A204.1 (cell line): ENCODE data around the gene IGSF9B.

Experiments
- FAIRE-seq: peaks from 2 replicates; lab custom pipeline; 2012; peaks lifted over from hg19 to GRCh38; lab: Jason Lieb, UNC

Gene IGSF9B

DNA sequence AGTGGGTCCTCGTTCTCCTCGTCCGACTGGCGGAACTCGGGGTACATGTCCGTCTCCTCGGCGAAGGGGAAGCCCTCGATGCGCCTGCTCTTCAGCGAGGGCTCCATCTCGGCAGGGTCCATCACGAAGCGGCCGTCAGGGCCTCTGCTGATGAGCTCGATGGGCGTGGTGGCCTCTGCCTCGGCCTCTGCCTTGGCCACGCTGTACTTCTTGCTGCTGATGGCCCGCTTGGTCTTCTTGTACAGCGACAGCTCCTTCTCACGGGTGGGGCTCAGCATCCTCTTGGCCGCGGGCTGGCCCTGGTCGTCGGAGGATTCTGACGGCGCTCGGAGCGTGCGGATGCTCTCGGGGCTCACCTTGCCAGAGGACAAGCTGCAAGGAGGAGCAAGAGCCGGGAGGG is 35.7 kb downstream of the IGSF9B start:
- FAIRE-seq: no peak

DNA sequence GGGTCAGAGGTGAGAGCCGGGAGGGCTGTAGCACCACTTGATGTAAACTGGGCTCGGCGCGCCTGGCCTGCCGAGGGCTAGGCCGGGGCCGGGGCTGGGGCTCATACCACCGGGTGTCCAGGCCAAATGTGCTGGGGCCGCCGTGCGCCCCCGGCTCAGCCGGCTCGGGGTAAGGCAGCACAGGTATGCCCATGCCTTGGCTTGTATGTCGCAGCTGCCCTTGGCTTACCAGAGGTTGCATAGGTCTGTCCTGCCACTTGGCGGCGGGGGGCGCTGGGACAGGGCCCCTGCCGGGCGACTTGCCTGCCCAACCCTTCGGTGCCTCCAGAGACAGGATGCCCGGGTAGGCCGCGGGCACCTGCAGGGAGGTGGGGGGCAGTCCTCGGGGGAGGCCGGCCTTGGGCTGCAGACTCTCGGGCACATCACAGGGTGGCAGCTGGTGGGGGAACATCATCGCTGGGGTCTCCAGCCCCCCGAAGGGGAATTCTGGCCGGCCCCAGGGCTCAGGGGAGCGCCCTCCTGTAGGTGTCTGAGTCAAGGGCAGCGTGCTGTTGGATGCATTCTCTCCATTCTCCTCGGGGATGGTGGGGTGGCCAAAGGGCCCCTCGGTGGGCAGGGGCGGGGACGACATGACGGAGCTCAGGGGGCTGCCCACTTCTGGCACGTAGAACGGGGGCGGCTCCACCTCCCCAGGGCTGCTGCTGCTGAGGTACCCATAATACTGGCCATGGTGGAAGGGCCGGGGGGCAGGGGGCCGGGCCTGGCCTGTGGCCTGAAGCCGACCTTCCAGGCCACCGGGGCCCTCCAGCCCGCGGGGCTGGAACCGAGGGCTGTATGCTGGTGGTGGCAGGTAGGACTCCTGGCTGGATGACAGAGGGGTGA is 36.4 kb downstream of the IGSF9B start:
- FAIRE-seq: no peak

DNA sequence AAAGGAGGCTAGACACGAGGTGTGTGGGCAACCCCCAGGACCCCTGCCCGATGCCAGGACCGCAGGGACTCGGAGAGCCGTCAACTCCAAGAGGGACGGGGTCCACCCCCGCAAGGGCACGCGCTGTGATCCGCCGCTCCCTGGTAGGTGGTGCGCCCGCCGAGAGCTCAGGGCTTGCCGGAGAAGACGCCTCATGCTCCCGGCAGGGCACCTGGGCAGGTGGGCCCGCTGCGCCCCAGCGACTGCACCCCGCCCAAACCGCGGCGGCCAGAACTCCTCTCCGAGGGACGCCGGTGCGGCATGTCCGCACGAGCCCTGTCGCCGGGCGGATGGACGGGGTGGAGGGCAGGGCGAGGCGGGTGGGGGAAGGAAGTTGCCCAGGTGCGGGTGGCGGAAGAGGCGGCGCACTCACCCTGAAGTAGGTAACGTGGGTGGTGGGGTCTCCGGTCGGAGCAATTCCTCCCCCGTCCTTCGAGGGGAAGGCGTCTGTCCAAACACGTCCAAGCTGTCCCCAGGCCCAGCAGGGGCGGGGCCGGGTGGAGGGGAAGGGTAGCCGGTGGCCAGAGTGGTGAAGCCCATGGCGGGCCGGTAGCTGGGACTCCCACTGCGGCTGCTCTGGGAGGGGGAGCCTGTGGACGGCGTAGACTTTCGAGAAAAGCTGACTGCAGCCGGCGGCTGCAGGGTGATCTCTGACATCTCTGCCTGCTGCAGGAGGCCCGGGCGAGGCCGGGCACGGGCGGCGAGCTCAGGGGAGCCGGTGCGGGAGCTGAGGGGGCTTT is 37.2 kb downstream of the IGSF9B start:
- no peak for FAIRE-seq

DNA sequence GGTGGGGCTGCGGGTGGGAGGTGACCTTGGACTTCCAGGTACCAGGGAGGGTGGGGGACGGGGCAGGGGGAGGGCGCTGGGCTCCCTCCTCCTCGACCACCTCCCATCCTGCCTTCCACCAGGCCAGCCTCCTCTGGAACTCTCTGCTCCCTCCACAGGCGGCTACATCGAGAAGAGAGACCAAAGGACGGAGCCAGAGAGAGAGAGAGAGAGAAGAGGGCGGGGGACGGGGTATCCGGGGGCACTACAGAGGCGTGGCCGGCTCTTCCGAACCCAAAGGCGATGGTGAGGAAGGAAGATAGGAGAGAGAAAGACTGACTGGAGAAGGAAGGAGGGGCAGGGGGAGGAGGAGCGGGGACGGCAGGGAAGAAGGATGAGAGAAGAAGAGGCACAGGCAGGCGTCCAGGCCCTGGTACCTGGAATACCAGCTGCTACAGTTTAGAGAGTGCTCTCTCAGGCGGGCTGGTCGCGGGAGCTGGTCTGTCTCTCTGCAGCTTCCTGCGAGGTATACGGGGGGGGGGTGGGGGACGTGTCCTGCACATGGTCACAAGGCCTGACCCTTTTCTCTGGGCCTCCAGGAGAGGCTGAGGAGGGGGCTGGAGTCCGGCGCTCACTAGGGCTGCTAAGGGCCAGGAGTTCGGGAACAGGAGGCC is 38.0 kb downstream of the IGSF9B start:
- no peak for FAIRE-seq

DNA sequence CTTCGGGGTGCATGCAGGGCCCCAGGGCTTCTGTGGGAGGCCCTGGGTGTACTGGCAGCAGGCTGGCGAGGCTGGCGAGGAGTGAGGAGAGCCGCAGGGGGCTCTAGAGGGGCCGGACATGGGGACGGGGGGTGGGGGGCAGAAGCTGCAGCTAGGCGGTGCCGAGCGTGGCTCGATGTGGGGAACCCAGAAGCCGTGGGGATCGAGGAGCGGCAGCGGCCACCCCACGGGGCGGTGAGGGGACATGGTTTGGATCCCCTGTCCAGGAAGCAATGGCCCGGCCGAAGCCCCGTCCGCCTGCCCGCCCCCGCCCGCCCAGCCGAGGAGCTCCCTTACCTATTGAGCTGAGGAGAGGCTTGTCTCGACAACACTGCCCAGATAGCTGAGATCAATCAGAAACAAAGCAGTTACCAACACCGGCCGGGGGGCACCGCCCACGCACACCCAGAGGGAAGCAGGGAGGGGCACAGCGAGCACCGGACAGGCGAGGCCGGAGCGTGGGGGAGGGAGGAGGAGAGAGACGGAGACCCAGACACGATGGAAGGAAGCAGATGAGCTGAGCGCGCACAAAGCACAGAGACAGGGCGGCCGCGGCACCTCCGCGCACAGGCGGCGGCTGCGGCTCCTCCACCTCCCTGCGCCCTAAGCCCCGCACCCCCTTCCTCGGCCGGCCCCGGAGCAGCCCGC is 38.7 kb downstream of the IGSF9B start:
- no peak for FAIRE-seq

DNA sequence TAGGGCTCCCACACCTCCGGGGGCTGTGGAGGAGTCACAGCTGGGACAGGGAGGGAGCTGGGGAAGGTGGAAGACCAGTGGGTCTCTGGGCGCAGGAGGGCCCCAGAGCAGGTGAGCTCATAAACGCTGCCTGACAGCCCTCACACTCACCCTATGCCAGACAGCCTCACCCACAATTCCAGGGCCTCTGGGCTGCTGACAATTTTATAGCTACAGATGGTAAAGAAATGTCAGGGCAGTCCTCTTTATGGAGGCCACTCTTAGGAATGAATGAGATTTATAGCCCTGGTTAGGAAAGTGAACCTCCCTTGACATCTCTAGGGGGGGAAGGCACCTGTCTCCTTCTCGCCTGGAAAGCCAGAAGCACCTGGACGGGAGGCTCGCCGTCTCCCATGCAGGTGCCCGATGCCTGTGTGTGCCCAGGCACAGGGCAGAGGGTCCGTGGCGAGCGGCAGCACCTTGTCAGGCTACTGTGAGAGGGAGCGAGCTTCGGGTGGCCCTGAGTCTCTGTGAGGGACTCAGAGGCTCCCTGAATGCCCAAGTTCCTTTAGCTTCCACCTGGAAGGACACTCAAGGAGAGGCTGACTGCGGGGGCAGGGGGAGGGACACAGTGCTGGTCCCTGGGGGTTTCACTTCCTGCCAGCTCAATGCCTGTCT is 39.9 kb downstream of the IGSF9B start:
- no peak for FAIRE-seq

DNA sequence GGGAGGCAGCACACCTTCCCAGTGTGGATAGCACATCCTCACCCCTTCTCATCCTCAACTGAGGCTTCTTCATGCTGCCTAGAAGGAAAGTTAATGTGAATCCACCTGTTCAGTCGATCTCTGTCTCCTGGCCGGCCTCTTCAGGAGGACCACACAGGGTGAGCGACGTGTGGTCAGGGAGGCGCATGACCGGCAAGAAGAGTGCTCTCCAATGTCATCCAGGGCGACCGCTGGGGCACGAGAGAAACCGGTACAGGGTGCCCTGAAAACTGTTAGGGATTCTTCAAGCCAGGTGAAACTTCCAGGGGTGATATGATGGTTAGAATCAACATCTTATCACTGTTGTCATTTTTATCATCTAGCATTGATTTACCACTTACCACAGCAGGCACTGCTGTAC is 43.0 kb downstream of the IGSF9B start:
- FAIRE-seq: no peak

DNA sequence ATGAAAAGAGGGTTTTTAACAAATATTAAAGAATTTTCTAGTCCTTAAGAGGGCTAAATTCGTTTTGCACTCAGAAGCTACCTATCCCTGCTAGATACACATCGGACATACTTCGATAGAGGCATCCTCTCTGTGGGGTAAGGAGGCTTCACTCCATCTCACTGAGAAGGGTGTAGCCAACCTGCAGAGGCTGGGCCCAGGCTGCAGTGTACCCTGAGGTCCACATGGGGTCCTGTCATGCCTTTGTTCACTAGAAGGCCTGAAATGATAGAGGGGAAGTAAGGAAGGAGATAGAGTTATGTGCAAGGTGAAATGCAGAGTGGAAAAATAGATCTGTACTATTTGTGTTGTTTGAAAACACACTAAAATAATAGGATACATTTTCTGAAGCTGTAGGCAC is 45.6 kb downstream of the IGSF9B start:
- no peak for FAIRE-seq

DNA sequence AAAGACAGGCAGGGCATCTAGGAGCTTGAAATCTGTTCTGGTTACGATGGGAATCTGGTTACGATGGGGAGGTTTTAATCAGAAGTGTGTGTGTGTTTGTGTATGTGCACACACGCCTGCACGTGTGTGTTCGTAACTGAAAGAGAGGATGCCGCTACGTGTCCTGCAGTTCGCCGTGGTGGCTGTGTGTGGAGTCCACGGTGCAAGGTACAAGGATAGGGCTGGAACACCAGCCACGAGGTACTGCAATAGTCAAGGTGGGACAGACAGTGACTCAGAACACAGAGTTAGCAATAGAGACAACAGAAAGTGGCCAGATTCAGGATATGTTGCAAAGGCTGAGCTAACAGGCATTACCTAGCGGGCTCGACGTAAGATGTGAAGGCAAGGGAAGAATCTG is 46.7 kb downstream of the IGSF9B start:
- FAIRE-seq: no peak

DNA sequence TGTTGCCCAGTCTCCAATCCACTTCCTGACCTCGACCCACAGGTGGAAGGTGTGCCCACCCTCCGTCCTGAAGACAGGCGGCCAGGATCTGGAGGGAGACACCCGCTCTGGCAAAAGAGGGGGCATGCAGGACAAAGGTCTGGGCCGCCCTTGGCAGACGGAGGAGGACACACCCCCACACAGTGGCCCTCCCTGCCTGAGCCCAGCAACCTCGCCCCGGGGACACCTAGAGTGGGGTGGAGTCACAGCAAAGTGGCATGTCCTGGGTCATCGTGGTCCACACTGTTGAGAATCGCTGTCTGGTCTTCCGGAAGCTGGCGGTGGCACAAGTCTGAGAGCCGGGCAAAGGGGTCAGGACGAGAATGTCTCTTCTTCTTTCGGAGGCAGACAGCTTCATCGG is 47.9 kb downstream of the IGSF9B start:
- FAIRE-seq: no peak

DNA sequence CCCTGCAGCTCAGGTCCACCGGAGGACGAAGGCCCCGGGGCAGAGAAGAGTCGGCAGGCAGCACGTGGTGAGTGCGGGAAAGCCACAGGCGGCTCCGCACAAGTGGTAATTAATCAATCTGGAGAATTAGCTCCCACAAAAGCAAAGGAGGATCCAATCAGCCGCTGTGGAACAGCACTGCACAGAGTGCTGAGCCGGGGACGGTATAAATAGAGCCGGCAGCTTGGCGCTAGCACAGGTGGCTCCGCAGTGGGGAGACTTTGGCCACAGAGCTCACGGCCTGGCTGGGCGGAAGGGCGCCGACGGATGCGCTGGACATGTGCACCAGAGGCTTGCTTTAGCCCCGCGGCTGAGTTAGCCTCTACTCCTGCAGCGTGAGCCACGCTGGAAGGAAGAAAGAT is 48.9 kb downstream of the IGSF9B start:
- no peak for FAIRE-seq

DNA sequence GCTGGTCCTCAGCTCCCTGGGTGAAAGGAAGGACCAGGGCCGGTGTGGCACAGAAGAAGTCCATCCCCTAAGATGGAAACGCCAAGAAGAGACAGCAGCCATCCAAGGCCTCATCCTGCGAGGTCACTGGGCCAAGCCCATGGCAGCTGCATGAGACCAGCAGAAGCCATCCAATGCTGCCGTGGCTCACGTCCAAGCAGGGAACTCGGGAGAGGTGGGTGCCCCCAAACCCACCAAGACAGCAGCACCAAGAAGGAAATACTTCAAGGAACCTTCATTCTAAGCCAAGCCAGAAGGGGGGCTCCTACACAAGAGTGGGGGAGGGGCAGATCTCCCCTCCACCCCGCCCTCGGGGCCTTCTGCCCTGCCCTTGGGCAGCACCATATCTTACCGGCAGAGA is 49.6 kb downstream of the IGSF9B start:
- no peak for FAIRE-seq

DNA sequence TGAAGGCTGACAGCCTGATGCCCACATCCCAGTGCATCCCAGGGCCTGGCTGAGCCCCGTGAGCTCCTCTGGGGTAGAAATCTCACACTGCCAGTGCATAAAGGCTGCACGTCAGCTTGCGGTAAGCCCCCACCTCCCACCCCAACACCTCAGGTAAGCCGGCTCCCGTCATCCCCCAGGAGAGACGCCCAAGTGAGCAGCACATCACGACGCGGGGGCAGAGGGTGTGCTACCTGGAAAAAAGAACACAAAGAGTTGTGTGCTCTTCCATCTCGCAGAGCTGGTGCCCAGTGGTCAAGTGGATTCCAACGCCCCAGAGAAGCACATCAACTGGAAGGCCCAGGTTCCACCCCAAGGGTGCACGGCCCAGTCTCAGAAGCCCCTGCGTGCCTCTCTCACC is 50.0 kb downstream of the IGSF9B start:
- no peak for FAIRE-seq

DNA sequence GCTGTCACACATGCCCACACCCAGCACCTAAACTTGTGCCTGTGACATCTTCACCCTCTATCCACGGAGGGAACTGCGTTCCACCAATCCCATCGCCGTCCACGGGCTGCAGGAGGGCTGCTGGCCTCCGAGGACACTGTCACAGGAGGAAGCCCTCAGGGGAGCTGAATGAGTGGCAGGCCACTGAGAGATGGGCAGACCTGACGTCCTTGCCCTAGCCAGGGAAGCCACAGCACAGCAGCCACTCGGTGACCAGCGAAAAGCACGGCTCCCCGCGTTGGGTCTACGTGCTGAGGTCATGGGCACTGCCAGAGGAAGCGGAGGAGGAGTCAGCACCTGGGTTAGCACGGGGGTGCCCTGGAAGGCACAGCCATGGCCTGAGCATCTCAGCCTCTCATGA is 50.5 kb downstream of the IGSF9B start:
- FAIRE-seq: no peak

DNA sequence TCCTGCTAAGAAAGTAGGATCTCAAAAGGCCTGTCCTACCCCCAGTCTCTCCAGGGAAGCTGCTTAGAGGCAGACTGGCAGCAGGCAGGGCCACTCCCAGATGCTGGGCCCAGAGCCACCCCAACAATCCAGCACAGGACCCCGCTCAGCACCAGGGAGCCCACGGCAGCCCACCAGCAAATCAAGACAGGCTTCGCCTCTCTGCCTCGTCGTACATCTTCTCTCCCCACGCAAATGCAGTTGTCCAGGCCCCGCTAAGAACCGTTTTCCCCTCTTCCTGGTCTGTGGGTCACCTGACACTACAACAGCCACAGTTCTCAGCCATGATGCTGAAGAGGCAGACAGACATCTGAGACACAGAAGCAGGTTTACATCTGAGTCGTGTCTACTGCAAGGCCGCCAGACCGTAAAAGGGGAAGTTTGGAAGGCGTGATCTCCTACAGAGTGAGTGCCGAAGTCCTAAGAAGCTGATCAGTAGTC is 51.1 kb downstream of the IGSF9B start:
- no peak for FAIRE-seq

DNA sequence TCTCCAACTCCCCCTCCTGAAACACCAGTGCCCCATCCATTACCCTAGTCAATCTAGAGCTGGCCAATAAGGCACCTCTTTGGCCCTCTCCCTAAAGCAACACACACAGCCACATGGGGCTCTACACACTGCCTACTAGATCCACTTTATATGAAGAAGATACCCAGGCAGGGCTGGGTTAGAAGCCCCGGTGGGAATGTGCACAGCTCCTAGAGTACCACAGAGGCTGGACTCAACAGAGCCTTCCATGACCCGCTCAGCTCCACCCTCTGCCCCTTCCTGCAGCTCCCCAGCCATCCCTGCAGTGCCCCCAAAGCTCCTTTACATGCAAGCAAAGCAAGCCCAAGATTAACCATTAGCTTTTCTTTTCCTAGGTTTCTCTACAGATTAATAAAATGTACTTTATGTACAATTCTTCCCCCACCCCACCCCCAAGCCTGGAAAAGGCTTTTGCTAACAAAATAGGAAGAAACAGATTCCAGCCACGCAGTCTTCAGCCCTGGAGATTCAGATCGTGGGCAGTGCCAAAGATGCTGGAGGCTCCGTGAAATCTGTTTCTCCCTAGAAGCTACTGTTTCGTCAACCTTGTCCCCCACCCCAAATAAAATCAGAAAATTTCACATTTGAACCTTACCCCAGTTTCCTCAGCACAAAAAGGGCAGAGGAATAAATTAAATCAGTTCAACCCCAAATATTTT is 51.8 kb downstream of the IGSF9B start:
- FAIRE-seq: no peak

DNA sequence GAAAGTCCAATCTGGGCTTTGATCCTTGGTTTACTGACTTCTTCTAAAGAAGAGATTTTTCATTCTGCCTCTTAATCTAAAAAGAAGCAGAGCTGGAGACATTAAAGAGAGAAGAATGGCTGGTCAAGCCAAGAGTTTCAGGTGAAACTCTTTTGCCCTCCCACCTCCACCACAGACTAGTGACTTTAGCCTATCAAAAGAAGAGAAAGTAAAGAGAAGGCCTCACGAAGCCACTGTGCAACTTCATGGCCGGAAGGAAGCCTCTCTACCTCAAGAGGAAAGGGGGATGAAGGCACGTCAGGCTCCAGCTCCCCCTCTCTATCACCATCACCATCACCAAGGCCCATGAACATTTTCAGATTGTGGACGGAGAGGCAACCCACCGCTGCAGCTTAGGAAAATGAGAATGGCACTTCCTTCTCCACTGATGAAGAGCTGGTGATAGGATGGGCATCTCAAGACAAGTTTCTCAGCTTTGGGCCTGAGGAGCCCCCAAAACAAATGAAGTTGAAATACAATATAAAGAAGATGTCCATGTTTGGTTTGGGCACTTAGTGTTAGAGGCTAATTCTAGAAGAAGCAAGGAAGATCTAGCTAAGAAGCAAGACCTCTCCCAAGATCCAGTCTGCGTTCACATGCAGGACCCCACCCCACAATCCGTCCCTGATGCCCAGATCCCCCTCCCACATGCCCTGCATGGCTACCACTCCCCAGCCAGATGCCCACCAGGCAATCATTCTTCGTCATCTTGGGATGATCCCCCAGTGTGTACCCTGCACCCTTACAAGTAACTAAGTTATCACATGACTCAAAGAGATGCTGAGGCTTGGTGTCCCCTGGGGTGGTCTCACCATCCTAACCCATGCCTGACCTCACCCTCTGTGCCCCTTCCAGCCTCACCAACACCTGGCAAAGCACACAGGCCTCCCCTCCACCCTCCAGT is 52.6 kb downstream of the IGSF9B start:
- FAIRE-seq: no peak

DNA sequence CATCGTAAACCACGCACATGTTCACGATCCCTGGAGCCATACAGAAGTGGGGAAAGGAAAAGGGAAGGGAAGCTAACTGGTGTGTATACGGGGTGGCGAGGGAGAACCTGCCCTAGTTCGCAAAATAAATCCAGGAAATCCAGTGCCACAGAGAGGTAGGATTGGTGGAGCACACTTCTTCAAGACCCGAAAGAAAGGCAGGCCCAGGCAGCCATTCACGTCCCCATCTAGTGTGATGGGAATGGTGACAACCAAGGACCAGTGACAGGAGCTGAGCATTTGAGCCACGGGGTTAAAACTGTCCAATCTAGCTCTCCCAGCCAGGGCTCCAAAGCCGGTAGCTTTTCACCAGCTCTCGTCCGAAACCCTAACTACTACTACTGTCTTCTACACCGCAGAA is 53.7 kb downstream of the IGSF9B start:
- FAIRE-seq: no peak

DNA sequence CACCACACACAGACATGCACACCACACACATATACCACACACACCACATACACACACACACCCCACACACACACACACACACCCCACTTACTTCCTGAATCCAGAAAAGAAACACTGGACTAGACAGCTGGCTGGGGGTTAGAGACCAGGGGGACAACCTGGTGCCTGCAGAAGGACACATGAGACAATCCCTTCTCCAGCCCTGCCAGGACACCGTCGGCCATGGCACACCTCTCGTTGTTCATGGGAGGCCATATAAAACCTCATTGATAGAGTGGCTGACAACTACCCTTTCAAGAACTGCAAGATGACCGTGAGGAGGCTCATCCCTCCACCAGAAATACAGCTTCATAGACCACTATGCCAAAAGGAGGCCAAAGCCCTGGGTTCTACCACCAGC is 54.3 kb downstream of the IGSF9B start:
- FAIRE-seq: no peak

DNA sequence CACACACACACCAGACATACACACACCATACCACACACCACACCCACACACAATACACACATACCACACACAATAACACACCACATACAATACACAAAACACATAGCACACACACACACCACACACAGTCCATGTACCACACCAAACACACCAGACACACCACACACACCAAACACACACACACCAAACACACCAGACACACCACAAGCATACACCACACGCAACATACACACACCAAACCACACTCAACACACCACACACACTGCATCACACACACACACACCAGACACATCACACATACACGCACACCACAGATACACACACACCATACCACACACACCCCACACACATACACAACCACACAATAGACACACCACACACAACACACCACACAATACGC is 54.8 kb downstream of the IGSF9B start:
- FAIRE-seq: no peak
